ENCODE data around the gene NRXN2. TPM values are rescaled to one million over a fixed set of nuclear protein-coding genes. Genes with fewer than 3 reads are reported as not detected.

Gene NRXN2
- total and polyA plus RNA-seq, 11 donors, result 0.42 to 5.5 (median 0.92) TPM; not detected in 1

GRCh38 chr11:64715110-64715509 is 7.9 kb downstream of the NRXN2 start:
- no peak overlapping the region for H3K27ac ChIP-seq
- no peak overlapping the region for H3K4me3 ChIP-seq
- ATAC-seq, result no peak
- peak in 1 of 5 donors; percentile 17 for DNase-seq
- WGBS, 4 donors, result 52 to 61% (median 56%) methylated on average over 5 of the region's 5 CpGs
- no peaks in the 10 kb centered on the region for H3K36me3 ChIP-seq
- H3K9me3 ChIP-seq, result no peaks in the 10 kb centered on the region
- TF ChIP-seq CTCF (IDR thresholded peaks at IDR 0.05), result no peak
- peaks cover 0 to 22% (median 0%) of the 10 kb centered on the region in 12 donors for H3K4me1 ChIP-seq
- H3K27me3 ChIP-seq, result peaks cover 44 to 96% (median 84%) of the 10 kb centered on the region in 9 donors
- intact Hi-C loops (cut with DNase I), result no loop called here

- Histone ChIP-seq H3K27ac (no peak overlapping the region), H3K27me3 (peaks cover 44 to 98% (median 86%) of the 10 kb centered on the region in 9 donors), H3K9me3 (no peaks in the 10 kb centered on the region), H3K4me1 (peaks cover 0 to 22% (median 0%) of the 10 kb centered on the region in 12 donors), H3K4me3 (no peak overlapping the region), H3K36me3 (no peaks in the 10 kb centered on the region)
- 53 to 59% (median 58%) methylated on average over 5 of the region's 5 CpGs for WGBS, 4 donors
- DNase-seq (no peak), ATAC-seq (no peak)
- intact Hi-C loops (cut with DNase I), result no loop called here
- TF ChIP-seq CTCF (IDR thresholded peaks at IDR 0.05) (no peak), POLR2A (IDR thresholded peaks at IDR 0.05) (no peak)
Measured at GRCh38 chr11:64714666-64715065, 8.3 kb downstream of the NRXN2 start.

GRCh38 chr11:64713781-64714363 is 9.1 kb downstream of the NRXN2 start:
- Histone ChIP-seq H3K9me3 (no peaks in the 10 kb centered on the region), H3K27ac (no peak overlapping the region), H3K4me3 (peak overlapping the region in 1 of 12 donors; percentile 34), H3K36me3 (no peaks in the 10 kb centered on the region), H3K4me1 (peaks cover 0 to 22% (median 0%) of the 10 kb centered on the region in 12 donors), H3K27me3 (peaks cover 46 to 98% (median 89%) of the 10 kb centered on the region in 9 donors)
- WGBS, 4 donors, result 3 to 7% (median 6%) methylated on average over 20 to 39 of the region's 39 CpGs
- TF ChIP-seq POLR2A (IDR thresholded peaks at IDR 0.05) (no peak), CTCF (IDR thresholded peaks at IDR 0.05) (no peak)
- ATAC-seq (no peak), DNase-seq (no peak)
- intact Hi-C loops (cut with DNase I), result no loop called here

- Histone ChIP-seq H3K4me3 (peak overlapping the region in 2 of 12 donors; percentile 17 to 34), H3K4me1 (peaks cover 0 to 22% (median 0%) of the 10 kb centered on the region in 12 donors), H3K36me3 (no peaks in the 10 kb centered on the region), H3K9me3 (no peaks in the 10 kb centered on the region), H3K27ac (no peak overlapping the region), H3K27me3 (peaks cover 46 to 98% (median 89%) of the 10 kb centered on the region in 9 donors)
- ATAC-seq, result peak in 2 of 4 donors; percentile 33 to 66
- intact Hi-C loops (cut with DNase I), result no loop called here
- TF ChIP-seq POLR2A (IDR thresholded peaks at IDR 0.05) (no peak), CTCF (IDR thresholded peaks at IDR 0.05) (no peak)
- WGBS, 4 donors, result 1 to 6% (median 2%) methylated on average over 16 to 111 of the region's 111 CpGs
- DNase-seq, result peak in 1 of 5 donors; percentile 62
Measured at GRCh38 chr11:64713016-64713707, 9.8 kb downstream of the NRXN2 start.

Measured in heart left ventricle (tissue), 16 donors.